Hematopoietic multipotent progenitor cell treated with erythropoietin and hydrocortisone succinate and interleukin-3 and kit ligand, for 4 days (in vitro differentiated cells): ENCODE data around the gene OGFOD2.
"Not testable (repeated sequence)": the region's sequence is repeated elsewhere in the genome, so short reads cannot be mapped to it uniquely, and the experiment has no call there.

Experiments used
- DNase-seq: peaks from one replicate; pipeline ENCODE4 v3.0.0-alpha.2; 2015

The OGFOD2 gene

DNA sequence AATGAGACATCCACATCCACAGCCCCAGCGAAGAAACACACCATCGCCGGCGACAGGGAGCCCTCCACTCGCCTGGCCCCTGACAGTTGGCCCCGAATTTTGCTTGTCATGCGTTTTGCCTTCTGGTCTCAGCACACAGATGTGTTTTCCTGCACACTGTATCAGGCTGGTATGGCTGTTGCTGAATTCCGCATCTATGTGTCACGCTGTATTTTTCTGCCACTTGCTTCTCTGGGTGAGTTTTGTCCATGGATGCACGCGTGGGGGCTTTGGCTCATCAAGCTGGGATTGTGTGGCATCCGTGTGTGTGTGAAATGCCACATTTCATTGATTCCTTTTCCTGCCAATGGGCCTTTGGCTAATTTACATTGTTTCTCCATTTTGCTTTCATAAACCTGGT lies 31.9 kb downstream of the OGFOD2 start:
- DNase-seq: no peak

DNA sequence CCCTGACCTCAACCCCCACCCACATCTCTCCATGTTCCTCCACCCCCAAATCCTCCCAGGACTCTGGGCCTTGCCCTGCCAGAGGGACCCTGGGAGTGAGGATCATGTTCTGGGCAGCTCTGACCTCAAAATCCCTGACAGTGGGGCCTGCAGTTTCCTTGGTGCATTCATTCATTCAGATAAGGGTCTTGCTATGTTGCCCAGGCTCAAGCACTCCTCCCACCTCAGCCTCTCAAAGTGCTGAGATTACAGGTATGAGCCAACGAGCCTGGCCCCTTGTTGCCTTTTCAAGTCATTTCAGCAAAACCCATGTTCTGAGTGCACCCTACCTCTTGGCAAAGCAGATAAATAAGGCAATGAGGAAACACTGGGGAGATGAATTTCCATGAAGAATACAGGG lies 35.1 kb downstream of the OGFOD2 start:
- DNase-seq: no peak

DNA sequence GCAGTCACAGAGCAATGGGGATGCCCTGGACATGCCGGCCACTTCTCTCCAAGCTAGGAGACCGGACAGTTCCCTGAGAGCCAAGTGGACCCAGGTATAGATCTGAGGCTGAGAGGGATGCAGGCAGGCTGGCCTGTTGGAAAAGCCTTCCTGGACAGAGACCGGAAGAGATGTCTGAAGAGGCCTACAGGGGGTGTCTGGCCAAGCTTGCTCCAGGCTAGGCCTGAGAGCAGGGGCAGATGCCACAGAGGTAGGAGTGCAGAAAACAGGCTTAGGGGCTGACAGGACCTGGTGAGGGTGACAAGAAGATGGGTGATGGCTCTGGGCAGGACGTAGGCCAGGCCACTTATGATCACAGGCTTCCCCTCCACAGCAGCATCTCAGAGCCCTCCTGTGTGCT lies 35.6 kb downstream of the OGFOD2 start:
- no peak for DNase-seq

DNA sequence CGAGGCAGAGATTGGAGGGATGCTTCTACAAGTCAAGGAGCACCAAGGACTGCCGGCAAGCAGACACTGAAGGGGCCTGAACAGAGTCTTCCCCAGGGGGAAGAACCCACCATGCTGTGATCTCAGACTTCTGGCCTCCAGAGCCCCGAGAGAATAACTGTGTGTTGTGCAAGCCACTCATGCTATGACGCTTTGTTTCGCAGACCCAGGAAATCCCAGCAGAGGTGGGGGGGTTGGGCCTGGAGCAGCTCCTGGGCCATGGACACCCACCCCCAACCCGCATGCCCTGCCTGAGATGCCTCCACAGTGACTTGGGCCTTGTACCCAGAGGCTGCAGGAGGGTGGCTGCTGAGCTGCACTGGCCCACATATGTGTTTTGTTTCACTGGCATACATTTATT lies 36.7 kb downstream of the OGFOD2 start:
- DNase-seq: no peak

DNA sequence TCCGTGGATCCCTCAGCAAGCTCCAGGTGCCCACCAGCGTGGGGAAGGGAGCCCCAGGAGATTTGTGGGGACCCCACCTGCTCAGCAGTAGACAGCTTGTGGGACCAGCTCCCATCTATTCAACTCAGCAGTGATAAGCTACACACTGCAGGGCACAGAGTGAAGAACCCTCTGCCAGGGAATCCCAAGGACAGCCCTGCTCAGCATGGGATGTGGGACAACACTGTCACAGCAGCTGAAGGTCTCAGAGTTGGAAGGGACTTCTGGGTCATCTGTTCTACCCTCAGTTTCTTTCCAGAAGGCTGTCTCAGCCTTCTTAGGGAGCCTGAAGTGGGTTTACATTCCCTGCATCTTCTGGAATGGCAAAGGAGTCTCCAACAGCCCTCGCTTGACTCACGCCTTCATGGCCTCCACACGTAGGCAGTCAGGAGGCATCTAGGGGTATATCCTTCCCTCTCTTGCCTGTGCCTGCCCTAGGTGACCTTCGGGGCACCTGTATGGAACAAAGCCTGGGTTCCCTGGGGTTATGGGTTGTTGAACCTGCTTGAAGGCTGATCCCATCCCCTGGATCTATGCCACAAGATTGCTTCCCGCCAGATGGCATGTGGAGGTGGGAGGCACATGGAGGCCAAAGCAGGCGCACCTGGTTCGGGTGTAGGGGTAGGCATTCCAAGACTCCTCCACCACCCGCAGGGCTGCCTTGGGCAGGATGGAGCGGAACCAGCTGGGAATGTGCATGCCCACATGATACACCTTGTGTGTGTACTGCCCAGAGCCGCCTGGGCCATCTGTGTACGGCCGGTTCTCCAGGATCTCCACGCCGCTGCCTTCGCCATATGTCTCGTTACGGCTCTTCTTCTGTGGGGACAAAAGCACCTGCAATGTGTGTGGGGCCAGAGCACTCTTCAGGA lies 38.4 kb downstream of the OGFOD2 start:
- DNase-seq: no peak

DNA sequence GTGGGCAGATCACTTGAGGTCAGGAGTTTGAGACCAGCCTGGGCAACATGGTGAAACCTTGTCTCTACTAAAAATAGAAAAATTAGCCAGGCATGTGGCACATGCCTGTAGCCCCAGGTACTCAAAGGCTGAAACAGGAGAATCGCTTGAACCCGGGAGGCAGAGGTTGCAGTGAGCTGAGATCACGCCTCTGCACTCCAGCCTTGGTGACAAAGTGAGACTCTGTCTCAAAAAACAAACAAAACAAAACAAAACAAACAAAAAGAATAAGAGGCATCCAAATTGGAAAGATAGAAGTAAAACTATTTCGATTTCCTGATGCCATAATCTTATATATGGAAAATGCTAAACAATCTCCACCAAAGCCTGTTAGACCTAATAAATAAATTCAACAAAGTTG lies 39.4 kb downstream of the OGFOD2 start:
- DNase-seq: not testable (repeated sequence)

DNA sequence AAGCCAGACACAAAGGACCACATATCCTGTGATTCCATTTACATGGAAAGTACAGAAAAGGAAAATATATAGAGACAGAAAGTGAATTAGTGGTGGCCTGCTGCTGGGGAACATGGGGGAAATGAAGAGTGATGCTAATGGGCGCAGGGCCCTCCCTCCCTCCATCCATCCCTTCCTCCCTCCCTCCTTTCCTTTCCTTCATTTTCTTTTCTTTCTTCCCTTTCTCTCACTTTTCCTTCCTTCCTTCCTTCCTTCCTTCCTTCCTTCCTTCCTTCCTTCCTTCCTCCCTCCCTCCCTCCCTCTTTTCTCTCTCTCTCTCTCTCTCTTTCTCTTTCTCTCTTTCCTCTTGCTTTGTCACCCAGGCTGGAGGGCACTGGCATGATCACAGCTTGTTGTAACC lies 42.7 kb downstream of the OGFOD2 start:
- DNase-seq: no peak

DNA sequence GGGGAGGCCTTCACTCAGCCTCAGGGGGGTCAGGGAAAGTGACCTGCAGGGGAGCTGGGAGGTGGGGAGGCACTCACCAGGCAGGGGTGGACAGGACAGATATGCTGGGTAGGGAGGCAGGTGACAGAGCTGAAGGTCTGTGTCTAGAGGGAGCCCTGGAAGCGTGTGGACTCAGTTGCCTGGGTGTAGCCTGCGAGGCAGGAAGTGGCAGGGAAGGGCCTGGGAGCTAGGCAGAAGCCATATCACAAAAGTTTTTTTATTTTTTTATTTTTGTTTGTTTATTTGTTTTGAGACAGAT lies 44.7 kb downstream of the OGFOD2 start:
- DNase-seq: no peak

DNA sequence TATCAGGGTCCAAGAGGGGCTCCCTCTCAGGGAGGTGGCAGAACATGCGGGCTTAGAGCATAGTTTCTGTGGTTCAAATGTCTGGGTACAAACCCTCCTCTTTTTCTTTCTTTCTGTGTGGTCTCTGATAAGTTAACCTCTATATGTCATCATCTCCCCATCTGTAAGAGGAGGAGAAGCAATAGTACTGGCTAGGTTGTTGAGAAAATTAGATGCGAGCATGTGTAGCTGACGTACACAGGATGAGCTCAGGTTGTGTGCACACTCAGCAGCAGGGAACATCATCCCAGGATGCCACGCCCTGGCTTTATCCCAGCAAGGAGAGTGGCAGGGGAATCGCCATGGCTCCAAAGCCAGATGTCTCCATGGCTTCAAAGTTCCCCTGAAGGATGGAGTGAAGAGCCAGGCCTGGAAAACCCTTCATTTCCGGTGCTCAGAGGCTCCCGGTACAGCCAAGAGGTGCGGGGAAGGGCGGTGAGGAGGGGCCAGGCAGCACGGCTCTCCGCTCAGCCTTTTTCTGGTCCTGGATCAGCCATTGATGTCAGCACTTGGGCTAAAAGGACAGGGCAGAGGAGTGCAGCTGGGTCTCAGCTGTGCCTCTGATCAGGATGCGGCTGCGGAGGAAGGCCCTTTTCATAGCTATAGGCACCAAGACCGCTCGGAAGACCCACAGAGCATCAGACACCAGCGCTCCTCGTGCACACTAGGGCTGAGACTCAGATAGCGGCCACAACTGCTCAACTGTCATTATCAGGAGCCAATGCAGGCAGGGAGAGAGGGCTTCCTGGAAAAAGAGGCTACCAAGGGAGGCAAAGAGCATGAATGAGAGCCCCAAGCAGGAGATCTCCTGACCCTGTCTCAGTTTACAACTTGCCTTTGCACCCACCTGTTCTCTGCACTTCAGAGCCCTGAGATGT lies 46.9 kb downstream of the OGFOD2 start:
- DNase-seq: peak; percentile 83

DNA sequence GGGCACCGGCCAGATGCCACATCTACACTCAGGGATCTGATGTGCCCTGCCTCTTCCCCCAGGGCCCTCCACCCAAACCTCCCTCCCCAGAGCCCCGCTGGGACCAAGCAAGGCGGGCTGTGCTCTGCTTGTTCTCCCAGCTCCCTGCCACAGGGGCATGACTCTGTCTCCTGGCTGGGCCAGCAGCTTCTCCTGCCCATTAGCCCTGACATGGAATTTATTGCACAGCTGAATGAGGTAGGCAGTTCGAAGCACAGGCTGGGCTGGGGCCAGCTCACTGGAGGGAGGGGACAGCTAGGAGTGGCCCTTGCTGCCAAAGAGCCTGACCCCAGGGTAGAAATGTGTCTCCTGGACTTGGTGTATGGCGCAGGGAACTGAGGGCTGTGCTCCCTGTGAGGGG lies 47.8 kb downstream of the OGFOD2 start:
- DNase-seq: no peak

DNA sequence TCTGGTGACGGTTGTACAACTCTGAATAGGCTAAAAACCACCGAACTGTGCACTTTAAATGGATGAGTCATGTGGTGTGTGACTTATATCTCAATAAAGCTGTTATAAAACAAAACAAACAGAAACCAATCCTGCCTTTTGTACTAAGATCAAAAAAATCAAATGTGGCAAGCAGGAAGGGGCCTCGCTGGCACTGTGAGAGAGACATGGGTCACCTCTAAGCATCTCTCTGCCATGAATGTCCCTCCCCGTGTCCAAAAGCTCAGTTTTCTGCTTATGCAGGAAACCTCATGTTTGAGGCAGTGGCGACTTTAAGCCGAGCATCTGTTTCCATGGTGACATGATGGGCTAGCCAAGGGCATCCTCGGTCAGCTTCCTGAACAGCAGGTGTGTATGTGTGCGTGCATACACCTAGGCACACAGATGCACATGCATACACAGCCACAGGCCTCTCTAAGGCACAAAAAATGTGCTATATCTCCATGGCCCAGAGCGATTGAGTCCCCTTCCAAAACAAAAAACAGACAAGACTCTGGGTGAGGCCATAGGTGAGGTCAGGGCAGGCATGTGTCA lies 49.9 kb downstream of the OGFOD2 start:
- DNase-seq: no peak

DNA sequence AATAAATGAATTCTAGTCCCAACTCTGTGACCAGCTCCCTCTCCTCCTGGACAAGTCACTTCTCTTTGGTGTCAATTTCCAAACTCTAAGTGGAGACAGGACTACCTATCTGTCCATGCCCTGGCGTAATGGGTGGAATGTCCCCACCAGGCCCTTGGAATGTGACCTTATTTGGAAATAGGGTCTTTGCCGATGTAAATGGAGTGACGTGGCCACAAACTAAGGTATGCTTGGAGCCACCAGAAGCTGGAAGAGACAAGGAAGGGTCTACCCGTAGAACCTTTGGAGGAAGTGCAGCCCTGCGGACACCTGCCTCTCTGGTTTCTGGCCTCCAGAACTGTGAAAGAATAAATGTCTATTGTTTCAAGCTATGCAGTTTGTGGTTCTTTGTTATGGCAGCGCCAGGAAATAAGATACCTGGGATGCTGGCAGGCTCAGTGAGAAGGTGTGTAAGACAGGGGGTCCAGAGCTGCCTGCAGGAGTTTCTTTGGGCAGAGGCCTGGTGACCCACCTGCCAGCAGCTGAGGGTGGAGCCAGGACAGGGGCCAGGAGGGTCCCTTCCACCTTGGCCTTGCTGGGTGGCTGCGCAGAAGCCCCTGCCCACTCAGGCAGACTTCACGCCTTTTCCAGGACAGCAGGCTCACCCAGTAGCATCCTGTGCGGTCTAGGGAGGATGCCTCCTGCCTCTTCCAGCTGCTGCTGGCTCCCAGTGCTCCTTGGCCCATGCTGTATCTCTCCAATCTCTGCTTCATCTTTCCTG lies 51.2 kb downstream of the OGFOD2 start:
- DNase-seq: no peak

DNA sequence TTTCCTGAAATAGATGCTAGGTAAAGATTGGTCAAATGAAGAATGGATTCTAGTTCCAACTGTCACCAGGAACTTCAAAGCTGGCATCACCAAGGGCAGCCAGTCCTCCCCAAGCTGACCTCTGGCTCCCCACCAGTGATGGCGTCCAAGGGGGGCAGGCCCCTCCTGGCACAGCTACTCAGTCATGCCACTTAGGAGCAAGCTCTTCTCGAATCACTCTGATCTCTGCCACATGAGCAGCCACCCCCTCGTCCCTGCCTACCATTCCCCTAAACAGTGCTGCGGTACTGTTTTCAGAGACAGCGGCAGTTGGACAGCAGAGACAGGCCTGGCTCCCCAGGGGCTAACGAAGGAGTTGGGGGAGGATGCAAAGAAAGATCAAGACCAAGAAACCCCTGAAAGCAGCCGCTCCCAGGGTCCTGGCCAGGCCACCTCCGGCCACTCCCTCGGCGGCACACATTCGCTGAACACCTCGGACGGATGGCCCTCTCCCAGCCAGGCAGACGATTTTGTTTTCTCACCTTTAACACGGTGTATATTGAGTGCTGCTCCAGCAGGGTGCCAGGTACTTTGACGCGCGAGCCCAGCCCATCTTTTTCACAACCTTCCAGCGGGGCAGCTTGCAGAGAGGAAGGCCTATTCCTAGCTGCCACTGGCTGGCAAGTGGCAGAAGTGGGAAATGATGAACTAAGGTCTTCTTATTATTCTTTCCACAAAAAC lies 52.8 kb downstream of the OGFOD2 start:
- no peak for DNase-seq

DNA sequence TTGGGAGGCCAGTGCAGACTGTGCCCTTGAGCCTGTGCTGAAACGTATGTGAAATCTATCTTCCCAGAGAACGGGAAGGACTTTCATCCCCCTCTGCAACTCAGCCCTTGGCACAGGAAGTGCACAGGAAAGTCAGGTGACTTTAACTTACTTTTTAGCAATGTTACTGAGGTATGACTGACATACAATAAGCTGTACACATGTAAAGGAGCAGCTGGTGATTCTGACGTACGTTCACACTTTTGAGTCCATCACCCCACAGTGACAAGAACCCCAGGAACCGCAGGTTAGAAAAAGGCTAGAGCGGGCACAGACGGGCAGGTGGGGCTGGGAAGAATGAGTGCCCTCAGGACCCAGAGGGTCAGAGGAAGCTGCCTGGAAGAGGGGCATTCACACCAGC lies 53.4 kb downstream of the OGFOD2 start:
- DNase-seq: no peak

DNA sequence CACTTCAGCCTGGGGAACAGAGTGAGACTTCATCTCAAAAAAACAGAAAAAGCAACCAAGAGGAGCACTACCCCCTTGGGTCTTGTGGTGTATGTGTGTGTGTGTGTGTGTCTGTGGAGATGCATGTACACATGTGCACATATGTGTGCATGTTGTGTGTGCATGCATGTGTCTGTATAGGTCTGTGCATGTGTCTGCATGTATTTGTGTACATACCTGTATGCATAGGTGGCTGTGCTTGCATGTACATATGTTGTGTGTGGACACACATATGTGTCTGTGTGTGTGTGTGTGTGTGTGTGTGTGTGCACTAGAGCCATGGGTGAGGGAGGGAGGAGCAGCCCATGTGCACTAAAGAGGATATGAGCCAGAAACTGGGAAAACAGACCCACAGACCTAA lies 54.5 kb downstream of the OGFOD2 start:
- DNase-seq: no peak
